Ammon's horn (tissue), 1 donor: ENCODE data around the gene SPDEF.
A peak's percentile ranks its signal among the peaks of the same experiment; 100 is the strongest.

Experiments
- DNase-seq: peaks from one replicate; pipeline ENCODE4 v3.0.0-alpha.2; 2016; ENCODE audit warnings: low spot score

SPDEF gene

DNA sequence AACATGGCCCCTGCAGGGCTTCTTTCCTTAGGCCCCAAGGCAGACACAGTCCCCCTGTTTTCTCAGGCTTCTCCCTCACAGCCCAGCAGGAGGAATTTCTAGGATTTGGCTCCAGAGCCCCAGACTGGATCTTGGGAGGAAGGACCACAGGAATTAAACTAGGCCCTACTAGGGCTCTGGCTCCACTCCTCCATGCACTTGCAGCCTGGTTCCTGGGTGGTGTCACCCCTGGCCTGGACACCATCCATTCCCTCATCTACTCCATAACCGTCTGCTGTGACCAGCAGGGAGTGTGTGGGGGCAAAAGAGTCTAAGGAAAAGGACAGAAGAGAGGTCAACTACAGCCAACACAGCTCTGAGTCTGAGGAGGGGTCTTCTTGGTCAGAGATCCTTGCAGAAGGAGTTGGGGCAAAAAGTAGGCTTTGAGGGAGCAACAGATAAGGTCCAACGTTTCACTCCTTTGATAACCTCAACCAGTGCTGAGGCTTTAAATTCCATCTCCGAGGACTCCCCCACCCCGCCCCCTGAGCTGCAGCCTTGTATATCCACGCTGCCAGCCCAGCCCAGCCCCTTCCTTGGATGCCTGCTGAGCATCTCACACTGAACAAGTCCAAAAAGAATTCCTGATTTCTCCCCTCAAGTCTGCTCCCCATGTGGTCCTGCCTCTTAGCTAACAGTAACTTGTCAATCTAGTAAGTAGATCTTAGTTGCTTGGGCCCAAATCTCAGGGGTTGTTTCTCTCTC lies 27.9 kb upstream of the SPDEF start:
- DNase-seq = no peak

DNA sequence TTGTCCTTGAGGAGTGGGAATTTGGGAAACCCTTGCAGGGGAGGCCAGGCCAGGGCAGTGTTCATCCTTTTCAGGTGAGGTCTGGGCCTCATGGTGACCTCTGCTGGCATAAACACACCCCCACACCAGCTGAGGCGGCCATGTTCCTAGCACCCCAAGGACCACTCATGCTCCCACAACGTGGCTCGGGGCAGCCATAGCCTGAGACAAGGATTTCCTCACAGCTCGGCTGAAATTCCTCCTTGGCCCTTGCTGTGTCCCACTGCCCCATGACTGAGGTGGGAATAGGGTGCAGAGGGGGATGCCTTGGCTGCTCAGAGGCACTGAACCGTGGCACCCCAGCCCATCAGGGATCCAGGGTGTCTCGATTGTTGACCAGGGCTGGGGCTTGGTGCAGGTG lies 27.3 kb upstream of the SPDEF start:
- DNase-seq = no peak

DNA sequence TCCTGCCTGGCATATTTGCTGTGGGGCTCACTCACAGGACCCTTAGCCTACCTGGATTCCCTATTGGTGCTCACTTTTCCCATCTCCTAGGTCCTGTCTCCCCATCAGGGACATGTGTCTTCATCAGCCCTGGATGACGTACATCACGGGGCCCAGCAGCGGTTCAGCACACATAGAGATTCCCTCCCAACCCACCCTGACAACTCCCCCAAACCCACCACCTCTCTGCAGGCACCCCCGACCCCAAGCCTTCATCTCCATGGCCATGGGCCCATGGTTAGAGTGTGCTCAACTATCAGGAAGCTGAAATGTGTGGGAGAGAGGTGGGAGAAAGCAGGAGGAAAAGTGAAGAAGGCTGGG lies 25.4 kb upstream of the SPDEF start:
- no peak for DNase-seq

DNA sequence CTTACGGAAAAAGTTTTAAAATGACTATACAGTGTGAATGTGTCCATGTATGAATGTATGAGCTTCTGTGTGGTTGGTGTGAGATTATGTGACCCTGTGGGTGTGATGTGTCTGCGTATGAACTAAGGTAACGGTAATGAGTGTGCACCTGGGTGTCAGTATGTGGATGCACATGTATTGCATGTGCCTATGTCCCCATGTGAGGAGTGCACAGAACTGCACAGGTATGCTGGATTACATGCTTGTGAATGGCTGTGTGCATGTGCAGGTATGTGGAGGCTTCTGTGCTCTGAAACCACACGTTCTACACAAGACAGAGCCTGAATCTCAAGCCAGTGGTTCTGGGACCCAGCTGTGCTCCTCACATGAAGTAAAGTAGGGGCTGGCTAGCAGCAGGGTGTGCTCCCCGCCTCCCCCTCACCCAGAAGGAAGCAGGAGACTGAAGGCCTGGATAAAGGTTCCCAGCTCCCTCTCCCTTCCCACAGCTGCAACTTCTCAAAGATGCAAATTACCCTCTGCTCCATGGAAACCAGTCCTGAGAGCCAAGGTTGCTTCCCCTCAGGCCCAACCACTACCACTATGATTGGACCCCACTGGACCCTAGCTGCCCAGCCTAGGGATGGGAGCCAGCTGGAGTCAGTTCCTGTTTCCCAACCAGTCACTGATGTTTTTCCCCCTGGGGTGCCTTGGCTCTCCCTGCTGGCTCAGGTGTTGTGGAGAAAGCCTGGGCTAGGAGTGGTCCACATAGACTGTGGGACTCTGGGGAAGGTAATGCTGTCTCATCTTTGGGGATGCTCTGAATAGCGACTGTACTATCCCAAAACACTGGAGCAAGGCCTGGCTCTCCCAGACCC lies 24.8 kb upstream of the SPDEF start:
- peak; percentile 47 for DNase-seq

DNA sequence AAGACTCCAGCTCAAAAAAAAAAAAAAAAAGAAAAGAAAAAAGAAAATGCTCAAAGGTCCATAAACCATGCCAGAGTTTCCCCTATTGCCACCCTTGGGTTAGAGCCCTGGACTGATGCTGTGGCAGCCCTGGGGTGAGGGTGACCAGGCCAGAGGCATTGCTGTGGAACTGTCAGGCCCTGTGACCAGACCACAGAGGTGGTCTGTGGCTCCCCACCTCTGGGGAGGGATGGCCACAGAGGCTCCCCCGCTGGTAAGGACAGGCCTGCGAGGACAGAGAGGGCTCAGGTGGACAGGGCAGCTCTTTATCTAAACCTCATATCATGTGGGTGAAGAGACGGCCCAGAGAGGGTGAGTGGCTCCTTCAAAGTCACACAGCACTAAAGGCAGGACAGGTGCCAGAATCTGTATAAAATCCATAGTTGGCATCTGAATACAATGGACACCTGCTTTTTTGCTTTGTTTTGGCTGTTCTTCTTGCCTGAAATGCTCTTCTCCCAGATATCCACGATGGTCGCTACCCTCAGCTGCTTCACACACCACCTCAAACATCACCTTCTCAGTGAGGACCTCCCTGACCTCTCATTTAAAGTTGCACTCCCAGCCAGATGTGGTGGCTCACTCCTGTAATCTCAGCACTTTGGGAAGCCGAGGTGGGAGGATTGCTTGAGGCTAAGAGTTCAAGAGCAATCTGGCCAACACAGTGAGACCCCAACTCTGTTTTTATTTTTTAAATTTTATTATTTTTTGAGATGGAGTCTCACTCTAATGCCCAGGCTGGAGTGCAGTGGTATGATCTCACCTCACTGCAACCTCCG lies 22.5 kb upstream of the SPDEF start:
- no peak for DNase-seq

DNA sequence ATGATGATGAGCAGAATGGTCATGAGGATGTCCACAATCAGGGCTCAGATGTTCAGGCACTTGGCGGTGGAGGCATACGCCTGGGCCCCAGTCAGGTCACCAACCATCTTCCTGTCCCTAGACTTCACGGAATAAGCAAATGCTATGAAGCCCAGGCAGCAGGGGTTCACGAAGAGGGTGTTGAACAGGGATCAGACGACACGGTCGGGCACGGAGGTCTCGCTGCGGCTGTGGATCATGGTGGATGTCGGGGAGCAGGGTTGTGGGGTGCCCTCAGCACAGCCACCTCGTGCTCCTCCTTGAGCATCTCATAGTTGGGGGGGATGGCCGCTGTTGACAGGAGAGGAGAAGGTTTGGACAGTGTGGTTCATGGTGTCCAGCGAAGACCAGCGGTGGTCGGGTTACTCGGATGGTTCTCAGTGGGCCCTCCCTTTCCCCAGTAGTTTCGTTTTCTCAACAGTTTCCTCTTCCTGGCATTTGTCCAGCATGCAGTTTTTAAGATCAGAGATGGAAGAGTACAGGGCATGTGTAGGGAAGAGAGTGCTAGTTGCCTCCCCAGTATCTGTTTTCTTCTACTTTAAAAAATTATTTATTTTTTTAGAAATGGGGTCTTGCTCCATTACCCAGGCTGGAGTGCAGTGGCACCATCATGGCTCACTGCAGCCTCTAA lies 20.3 kb upstream of the SPDEF start:
- DNase-seq = no peak

DNA sequence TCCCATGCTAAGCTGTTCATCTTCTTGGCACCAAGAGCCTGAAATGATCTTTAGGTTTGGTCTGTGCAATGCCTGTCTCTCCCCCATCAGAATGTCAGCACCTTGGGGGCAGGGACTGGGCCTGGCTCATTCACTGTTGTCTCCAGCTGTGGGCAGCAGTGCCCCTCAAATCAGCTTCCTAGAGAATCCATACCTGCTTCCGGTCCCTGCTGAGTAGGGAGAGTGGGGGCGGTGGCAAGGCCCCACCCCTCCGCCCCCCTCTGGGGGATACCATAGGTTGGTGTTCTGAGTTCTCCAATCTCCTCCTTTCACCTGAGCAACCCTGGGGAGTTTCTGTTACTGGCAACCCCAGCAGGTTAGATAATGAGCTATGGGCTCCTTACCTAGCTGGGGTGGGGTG lies 19.2 kb upstream of the SPDEF start:
- DNase-seq = no peak

DNA sequence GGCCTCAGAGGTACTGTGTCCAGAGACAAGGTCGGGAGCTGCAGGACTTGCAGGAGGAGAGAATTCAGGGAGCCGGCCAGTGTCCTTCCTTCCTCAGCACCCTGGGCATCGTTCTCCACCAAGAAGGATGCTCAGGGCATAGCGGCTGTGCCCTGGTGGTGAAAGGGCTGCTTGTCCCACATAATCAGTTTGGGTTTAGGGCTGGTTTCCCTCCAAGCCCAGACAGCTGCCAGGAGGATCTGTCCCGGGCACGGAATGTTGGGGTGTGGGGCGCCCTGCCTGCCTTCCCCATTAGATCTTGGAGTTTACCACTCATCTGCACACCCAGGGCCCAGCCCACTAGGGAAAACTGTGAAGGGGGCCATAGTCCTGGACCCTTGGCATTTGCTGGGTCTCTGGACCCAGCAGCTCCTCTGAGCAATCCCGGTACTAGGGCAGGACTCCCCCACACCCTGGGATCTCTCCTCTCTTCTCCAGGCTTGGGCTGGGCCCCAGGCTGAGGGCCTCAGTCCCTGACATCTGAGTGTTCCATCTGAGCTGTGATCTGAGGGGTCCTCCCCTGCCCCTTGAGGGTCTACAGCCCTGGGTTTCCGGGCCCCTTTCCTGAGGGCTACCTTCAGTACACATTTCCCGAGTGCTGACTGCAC lies 18.6 kb upstream of the SPDEF start:
- no peak for DNase-seq

DNA sequence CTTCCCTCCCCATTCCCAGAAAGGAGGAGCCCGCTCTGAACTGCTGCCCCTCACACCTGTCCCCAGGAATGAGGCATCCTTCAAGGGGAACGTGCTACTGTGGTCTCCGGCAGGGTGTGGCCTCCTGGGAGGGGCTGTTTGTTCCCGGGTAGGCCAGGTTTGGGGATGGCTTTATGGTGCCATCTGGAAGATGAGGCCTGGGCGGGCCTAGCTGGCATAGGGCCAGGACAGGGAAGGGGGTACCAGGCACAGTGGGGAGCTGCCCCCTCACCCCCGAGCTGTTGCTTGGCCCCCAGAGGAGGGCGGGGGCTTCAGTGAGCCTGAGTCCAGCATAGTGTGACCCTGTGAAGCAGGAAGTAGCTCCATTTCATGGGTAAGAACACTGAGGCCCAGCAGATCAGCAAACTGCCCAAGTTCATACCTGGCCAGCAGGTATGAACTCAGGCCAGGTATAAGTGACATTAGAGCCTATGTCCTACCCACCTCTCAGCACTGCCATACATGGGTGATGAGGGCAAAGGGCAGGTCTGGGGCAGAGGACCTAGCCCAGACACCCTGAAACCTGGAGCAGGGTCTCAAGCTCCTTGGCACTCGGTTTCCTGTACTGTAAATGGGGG lies 17.5 kb upstream of the SPDEF start:
- no peak for DNase-seq

DNA sequence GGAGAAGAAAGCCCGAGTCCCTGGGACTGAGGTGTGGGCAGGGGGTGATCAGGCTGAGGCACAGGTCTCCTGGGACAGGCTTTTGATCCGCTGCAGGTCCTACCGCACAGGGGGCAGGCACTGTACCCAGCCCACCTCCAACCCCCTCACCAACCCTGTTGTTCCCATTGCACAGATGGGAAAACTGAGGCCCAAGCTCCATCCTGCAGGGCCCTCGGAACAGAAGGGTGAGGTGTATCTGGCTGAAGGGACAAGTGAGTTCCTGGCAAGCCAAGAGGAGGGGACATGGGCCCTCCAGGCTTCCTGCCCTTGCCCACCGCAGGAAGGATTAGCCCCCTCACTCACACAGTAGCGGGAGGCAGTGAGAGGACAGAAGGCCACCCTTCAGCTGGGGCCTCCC lies 16.5 kb upstream of the SPDEF start:
- DNase-seq = no peak

DNA sequence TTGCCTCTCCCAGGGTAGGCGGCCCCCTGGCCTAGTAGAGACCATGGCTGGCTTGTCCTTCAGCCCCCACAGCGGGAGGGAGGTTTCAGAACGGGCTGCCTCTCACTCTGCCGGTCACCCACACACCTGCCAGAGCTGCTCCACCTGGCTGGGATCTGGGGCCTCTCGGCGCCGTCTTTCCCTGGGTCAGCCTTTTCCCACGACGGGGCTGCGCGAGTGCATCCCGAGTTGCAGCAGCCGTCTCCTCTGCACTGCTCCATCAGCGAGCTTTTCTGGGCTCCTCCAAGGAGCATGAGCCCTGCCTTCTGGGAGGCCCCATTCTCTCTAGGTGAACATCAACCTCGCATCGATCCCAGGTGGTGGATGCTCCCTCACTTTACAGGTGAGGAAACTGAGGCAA lies 15.9 kb upstream of the SPDEF start:
- DNase-seq = no peak

DNA sequence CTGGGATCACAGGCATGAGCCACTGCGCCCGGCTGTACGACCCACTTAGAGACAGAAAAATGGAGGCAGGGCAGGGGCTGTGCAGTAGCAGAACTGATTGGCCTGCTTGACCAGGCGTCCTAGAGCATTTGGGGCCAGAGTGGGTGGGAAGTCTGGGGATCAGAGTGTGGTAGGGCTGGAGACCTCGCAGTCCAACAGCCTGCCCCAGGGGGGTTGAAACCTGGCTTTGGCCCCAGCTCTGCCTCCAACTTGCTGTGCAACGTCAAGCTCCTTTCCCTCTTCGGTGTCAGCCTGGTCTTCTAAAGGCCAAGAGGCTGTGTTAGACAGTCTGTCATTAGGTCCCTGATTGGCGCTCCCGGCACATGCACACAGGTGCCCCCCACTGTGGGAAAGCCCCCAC lies 15.3 kb upstream of the SPDEF start:
- no peak for DNase-seq

DNA sequence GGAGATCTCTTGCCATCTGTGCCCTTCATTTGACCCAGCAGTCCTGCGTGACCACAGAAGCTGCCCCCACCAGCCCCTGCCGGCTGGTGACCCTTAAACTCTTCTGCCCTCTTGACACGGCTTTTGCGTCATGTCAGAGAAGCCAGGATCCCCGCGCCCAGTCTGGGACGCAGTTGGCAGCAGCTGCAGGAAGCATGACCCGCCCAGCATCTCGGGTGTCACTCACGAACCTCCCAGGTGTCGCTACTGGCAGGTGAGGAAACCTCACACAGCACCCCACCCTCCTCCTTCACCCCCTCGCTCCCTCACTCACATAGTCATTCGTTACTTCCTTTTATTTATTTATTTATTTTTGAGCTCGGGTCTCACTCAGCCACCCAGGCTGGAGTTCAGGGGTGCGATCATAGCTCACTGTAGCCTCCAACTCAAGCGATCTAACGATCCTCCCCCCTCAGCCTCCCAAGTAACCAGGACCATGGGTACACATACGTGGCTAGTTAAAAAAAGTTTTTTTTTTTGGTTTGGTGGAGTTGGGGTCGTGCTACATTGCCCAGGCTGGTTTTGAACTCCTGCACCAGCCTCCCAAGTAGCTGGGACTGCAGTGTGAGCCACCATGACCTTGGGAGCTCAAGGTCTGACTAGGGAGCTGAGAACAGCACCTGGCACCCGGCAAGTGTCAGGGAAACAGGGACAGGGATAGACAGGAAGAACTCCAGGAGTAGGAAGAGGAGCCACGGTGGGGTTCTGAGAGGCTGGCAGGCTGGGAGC lies 14.1 kb upstream of the SPDEF start:
- no peak for DNase-seq

DNA sequence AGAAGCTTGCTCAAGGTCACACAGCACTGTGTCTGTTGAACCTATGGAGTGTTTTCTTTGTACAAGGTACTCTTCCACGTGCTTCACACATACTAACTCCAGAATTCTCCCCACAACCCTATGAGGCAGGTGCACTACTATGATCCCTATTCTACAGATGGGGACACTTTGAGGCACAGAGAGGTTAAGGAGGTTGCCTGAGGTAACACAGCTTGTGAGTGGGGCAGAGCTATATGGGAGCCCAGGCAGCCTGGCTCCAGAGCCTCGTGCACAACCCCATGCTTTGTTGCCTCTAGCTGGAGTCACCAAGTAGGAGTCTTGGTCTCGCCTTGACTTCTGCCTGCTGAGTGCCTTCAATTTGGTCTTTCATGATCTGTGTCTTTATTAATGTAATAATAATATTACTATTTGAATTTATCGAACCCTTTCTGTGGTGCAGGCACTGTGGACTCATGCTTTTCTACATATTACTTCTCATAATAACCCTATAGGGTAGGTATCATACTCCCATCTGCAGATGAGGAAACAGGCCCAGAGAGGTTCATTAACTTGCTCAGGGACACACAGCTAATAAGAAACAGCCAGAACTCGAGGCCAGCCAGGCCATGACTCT lies 13.3 kb upstream of the SPDEF start:
- no peak for DNase-seq

DNA sequence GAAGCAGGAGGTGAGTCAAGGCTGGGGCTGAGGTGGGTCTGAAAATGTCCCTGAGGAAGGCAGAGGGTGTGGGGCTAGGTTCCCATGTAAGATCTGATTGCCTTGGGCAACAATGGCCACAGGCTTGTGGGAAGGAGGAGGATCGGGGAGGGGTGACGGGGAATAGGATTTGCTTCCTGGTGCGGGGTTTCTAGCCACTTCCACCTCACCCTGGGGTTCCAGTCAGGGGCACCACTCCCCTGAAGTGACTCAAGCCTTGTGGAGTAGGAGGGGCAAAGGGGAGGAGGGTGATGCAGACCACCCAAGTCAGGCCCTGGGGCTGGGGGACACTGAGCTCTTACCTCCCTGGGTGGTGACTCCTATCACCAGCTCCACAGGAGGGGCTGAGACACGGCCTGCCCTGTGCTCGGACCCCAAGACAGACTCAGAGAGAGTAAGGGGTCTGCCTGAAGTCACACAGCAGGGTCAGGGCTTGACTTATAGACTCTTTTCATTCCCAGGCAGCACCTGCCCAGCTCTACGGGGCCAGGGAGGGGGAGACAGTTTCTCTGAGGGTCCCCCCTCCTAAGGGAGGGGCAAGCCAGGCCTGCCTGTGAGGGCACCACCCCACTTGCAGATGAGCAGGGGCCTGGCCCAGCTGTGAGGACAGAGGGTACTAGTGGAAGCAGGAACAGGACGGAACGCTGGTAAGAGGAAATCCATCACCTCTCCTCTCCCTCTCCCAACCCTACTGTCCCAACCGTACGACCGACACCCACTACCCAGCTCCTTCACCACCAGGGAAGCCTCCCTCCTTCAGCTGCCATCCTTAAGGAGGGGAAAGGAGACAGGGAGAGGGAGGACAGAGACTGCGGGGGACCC lies 12.4 kb upstream of the SPDEF start:
- no peak for DNase-seq

DNA sequence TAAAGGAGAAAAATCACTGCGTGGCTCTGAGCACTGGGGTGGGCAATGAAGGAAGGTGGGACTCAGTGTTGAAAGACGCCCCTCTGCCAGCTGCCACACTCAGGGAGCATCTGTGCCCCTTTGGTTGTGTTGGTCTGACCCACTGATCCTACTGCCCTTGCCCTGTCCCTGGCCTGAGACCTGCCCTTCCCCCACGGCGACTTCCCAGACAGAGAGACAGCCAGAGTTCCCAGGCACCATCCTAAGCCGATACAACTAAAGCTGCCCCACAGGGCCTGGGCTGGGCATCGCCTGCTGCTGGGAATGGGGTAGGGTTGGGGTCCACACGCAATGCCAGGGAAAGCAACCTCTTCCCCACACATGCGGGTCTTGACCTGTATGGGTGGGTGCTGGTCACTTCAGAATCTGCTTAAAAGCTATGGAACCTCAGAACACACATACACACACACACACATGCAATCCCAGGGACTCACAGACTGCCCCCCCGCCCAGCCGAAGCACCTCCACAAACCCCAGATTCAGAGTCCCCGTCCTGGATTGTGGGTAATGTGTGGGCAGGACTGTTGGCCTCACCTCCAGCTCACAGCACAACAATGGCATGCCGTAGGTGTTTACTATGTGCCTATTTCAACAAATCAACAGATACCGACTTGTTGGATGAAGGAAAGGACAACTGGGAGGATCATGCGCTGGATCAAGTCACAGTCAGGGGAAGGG lies 10.9 kb upstream of the SPDEF start:
- no peak for DNase-seq

DNA sequence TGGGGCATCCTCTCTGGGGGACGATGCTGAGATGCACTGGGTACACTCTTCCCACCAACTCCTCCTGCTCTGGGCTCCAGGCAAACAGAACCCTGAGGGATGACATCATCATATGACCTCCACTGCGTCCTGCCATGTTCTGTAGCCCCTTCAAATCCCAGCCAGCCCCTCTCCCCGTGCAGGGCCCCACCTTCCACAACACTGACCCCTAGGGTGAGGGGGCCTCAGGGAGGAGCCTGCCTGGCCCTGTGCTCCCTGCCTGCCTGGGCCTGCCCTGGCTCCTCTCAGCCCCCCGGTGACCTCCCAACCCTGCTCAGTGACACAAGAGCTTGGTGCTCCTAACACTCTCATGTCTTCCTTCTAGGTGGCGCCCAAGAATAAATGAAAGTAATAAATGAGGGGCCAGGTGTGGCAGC lies 9.6 kb upstream of the SPDEF start:
- no peak for DNase-seq

DNA sequence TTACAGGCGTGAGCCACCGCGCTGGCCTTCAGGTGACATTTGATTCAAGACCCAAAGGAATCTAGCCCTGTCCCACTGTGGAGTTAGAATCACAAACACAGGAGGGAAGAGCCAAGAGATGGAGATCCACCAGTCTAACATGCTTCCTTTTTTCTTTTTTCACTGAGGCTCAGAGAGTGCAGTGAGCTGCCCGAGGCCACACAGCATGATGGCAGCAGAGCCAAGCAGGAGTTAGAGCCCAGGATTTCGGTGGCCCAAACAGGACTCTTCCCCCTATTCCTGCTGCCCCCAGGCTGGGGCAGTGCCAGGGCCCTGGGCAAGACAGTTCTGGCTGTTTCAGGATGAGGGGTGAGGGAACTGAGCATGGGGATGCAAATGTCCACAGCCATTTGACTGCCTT lies 8.1 kb upstream of the SPDEF start:
- no peak for DNase-seq

DNA sequence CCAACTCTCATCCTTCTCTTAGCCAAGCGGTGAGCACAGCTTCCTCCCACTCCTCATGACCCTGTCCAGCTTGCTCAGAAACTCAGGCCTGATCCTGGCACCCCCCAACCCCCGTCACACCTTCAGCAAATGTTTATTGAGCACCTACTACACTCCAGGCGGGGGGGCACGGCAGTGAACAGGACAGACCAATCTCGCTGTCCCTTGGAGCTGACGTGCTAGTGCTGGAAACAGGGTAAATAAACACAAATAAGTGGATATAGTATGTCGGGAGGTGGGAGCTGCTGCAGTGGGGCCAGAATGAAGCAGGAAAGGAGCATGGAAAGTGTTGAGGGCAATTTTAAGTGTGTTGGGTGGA lies 7.4 kb upstream of the SPDEF start:
- DNase-seq = no peak
